GM23248 (cell line): ENCODE data around the gene HSD17B13. TPM values are rescaled to one million over a fixed set of nuclear protein-coding genes. Genes with fewer than 3 reads are reported as not detected.

ENCODE experiments used
- DNase-seq: peaks from one replicate; pipeline ENCODE4 v3.0.0-alpha.2; 2015
- H2AFZ ChIP-seq: fragments of 200-600 bp; sonication (generic); 2 replicates; pipeline ENCODE4 v1.6.1; 2016; ENCODE audit warnings: antibody characterized with exemption
- H3F3A ChIP-seq: fragments of 200-600 bp; sonication (generic); 2 replicates; pipeline ENCODE4 v1.6.1; 2016; ENCODE audit warnings: mild to moderate bottlenecking, antibody characterized with exemption, mixed run types; ENCODE audit not compliant: insufficient read depth
- H3K27ac ChIP-seq: fragments of 200-600 bp; sonication (generic); 2 replicates; pipeline ENCODE4 v1.5.1; 2016; ENCODE audit warnings: mild to moderate bottlenecking
- H3K27me3 ChIP-seq: fragments of 200-600 bp; sonication (generic); replicated peaks from 2 replicates; pipeline ENCODE4 v1.6.1; 2016; ENCODE audit warnings: mild to moderate bottlenecking; ENCODE audit not compliant: insufficient read depth
- H3K36me3 ChIP-seq: fragments of 200-600 bp; sonication (generic); 2 replicates; pipeline ENCODE4 v1.6.1; 2016; ENCODE audit warnings: low read depth, mild to moderate bottlenecking
- H3K4me1 ChIP-seq: fragments of 200-600 bp; sonication (generic); 2 replicates; pipeline ENCODE4 v1.6.1; 2016; ENCODE audit warnings: mild to moderate bottlenecking; ENCODE audit not compliant: insufficient read depth
- H3K4me2 ChIP-seq: fragments of 200-600 bp; sonication (generic); one replicate; pipeline ENCODE4 v1.6.1; 2016; ENCODE audit warnings: mild to moderate bottlenecking; ENCODE audit not compliant: unreplicated experiment
- H3K4me3 ChIP-seq: fragments of 200-600 bp; sonication (generic); 2 replicates; pipeline ENCODE4 v1.5.1; 2016; ENCODE audit warnings: mild to moderate bottlenecking
- H3K79me2 ChIP-seq: fragments of 200-600 bp; sonication (generic); 2 replicates; pipeline ENCODE4 v1.6.1; 2016; ENCODE audit warnings: mild to moderate bottlenecking; ENCODE audit not compliant: insufficient read depth
- H3K9ac ChIP-seq: fragments of 200-600 bp; sonication (generic); 2 replicates; pipeline ENCODE4 v1.6.1; 2016; ENCODE audit warnings: mild to moderate bottlenecking
- H3K9me2 ChIP-seq: fragments of 200-600 bp; sonication (generic); 2 replicates; pipeline ENCODE4 v1.6.1; 2016; ENCODE audit warnings: mixed run types, mild to moderate bottlenecking, moderate library complexity; ENCODE audit not compliant: insufficient read depth
- H3K9me3 ChIP-seq: fragments of 200-600 bp; sonication (generic); one replicate; pipeline ENCODE4 v1.6.1; 2017; ENCODE audit warnings: low read depth
- H4K20me1 ChIP-seq: fragments of 200-600 bp; sonication (generic); 2 replicates; pipeline ENCODE4 v1.6.0; 2016; ENCODE audit not compliant: insufficient read depth
- EZH2 ChIP-seq: fragments of 200-600 bp; sonication (generic); IDR thresholded peaks from 2 replicates; pipeline ENCODE4 v1.6.1; 2018; ENCODE audit warnings: antibody characterized with exemption, mild to moderate bottlenecking; ENCODE audit not compliant: insufficient read depth, poor library complexity, severe bottlenecking
- EZH2phosphoT487 ChIP-seq: fragments of 200-600 bp; sonication (generic); IDR thresholded peaks from 2 replicates; pipeline ENCODE4 v1.6.1; 2018; ENCODE audit warnings: antibody characterized with exemption, moderate library complexity, mild to moderate bottlenecking, low read depth; ENCODE audit not compliant: insufficient read depth
- WGBS, 2 experiments: methylation state at CpG; one replicate each; pipeline ENCODE4 v1.1.6; 2015 to 2017; ENCODE audit warnings: low lambda C conversion rate in 2 of 2, low coverage in 1 of 2; ENCODE audit errors: missing lambda C conversion rate in 2 of 2; 5-methylcytosine and 5-hydroxymethylcytosine counted together
- in situ Hi-C: fragments of 300-500 bp; cut with MboI; formaldehyde crosslinking; loops from 2 replicates; pipeline ENCODE4 v1.15.0; 2020
- polyA plus RNA-seq: library from polyadenylated mRNA; unstranded; fragments of >200 nt; fragmentation: Nextera tagmentation; extraction: Ambion mirVana; gene quantifications from 2 replicates; pipeline ENCODE4 v1.2.1, GENCODE V29; 2016
- total RNA-seq: library from RNA; depleted of rRNA; stranded (reverse); fragments of >200 nt; shearing (Covaris generic); gene quantifications from 2 replicates; pipeline ENCODE4 v1.2.3, GENCODE V29; 2014

Gene HSD17B13
- total and polyA plus RNA-seq, 2 experiments from 2014 or later = not detected

- no peaks in the 10 kb centered on the region for H3K27me3 ChIP-seq
- H3K9me2 ChIP-seq = no peaks in the 10 kb centered on the region
- H3K9me3 ChIP-seq = no peaks in the 10 kb centered on the region
- H4K20me1 ChIP-seq = no peaks in the 10 kb centered on the region
- no peak overlapping the region for H2AFZ ChIP-seq
- no peak overlapping the region for H3K27ac ChIP-seq
- no peak overlapping the region for H3K9ac ChIP-seq
- no peaks in the 10 kb centered on the region for H3K79me2 ChIP-seq
- no peak overlapping the region for H3K4me3 ChIP-seq
- H3K4me2 ChIP-seq = no peak overlapping the region
- H3K4me1 ChIP-seq = no peaks in the 10 kb centered on the region
- no peak for DNase-seq
- no peaks in the 10 kb centered on the region for H3K36me3 ChIP-seq
- in situ Hi-C loops = no loop called here
- H3F3A ChIP-seq = no peaks in the 10 kb centered on the region
- TF ChIP-seq EZH2 = no peak
- TF ChIP-seq EZH2phosphoT487 = no peak
Measured at GRCh38 chr4:87274327-87274726, 48.4 kb downstream of the HSD17B13 start.

GRCh38 chr4:87270825-87271224 is 51.9 kb downstream of the HSD17B13 start:
- H3K27ac ChIP-seq = no peak overlapping the region
- no peaks in the 10 kb centered on the region for H3K36me3 ChIP-seq
- no peak for TF ChIP-seq EZH2phosphoT487
- no peak for TF ChIP-seq EZH2
- no peaks in the 10 kb centered on the region for H3K79me2 ChIP-seq
- no peak overlapping the region for H3K4me3 ChIP-seq
- no peak overlapping the region for H3K4me2 ChIP-seq
- no peak overlapping the region for H2AFZ ChIP-seq
- H3K9me2 ChIP-seq = no peaks in the 10 kb centered on the region
- no peak overlapping the region for H3K9ac ChIP-seq
- no peaks in the 10 kb centered on the region for H3K27me3 ChIP-seq
- DNase-seq = no peak
- no peaks in the 10 kb centered on the region for H3K4me1 ChIP-seq
- no peaks in the 10 kb centered on the region for H3K9me3 ChIP-seq
- in situ Hi-C loops = no loop called here
- 67 to 68% methylated on average over 7 of the region's 7 CpGs for WGBS, 2 experiments
- no peaks in the 10 kb centered on the region for H3F3A ChIP-seq
- no peaks in the 10 kb centered on the region for H4K20me1 ChIP-seq

- Histone ChIP-seq H3K36me3 (no peaks in the 10 kb centered on the region), H3K79me2 (no peaks in the 10 kb centered on the region), H3K4me1 (no peaks in the 10 kb centered on the region), H3K4me3 (no peak overlapping the region), H3K27me3 (no peaks in the 10 kb centered on the region), H3K9me3 (no peaks in the 10 kb centered on the region), H3K27ac (no peak overlapping the region), H3K9ac (no peak overlapping the region), H3F3A (no peaks in the 10 kb centered on the region), H2AFZ (no peak overlapping the region), H3K4me2 (no peak overlapping the region), H4K20me1 (no peaks in the 10 kb centered on the region), H3K9me2 (no peaks in the 10 kb centered on the region)
- DNase-seq = peak; percentile 64
- whole genome bisulfite sequencing, 2 experiments = 64 to 68% methylated on average over 3 of the region's 3 CpGs
- TF ChIP-seq EZH2 (no peak), EZH2phosphoT487 (no peak)
- in situ Hi-C loops = no loop called here
Measured at GRCh38 chr4:87270144-87270543, 52.5 kb downstream of the HSD17B13 start.

GRCh38 chr4:87268411-87268810 is 54.3 kb downstream of the HSD17B13 start:
- TF ChIP-seq EZH2phosphoT487 (no peak), EZH2 (no peak)
- Histone ChIP-seq H3K4me2 (no peak overlapping the region), H3K9me2 (no peaks in the 10 kb centered on the region), H3F3A (no peaks in the 10 kb centered on the region), H3K27ac (no peak overlapping the region), H3K9me3 (no peaks in the 10 kb centered on the region), H3K4me3 (no peak overlapping the region), H3K9ac (no peak overlapping the region), H2AFZ (no peak overlapping the region), H3K36me3 (no peaks in the 10 kb centered on the region), H4K20me1 (no peaks in the 10 kb centered on the region), H3K4me1 (no peaks in the 10 kb centered on the region), H3K27me3 (no peaks in the 10 kb centered on the region), H3K79me2 (no peaks in the 10 kb centered on the region)
- in situ Hi-C loops = no loop called here
- WGBS, 2 experiments = 45 to 52% methylated on average over 5 of the region's 5 CpGs
- DNase-seq = no peak

GRCh38 chr4:87266986-87267385 is 55.7 kb downstream of the HSD17B13 start:
- Histone ChIP-seq H3F3A (no peaks in the 10 kb centered on the region), H3K4me3 (no peak overlapping the region), H3K9me2 (no peaks in the 10 kb centered on the region), H3K36me3 (no peaks in the 10 kb centered on the region), H3K27me3 (no peaks in the 10 kb centered on the region), H3K79me2 (no peaks in the 10 kb centered on the region), H4K20me1 (no peaks in the 10 kb centered on the region), H3K4me1 (no peaks in the 10 kb centered on the region), H3K4me2 (no peak overlapping the region), H3K9me3 (no peaks in the 10 kb centered on the region), H3K9ac (no peak overlapping the region), H3K27ac (no peak overlapping the region), H2AFZ (no peak overlapping the region)
- 33 to 37% methylated on average over 3 of the region's 3 CpGs for WGBS, 2 experiments
- in situ Hi-C loops = no loop called here
- no peak for DNase-seq
- no peak for TF ChIP-seq EZH2
